Left cardiac atrium (tissue), 4 donors: ENCODE results near the gene FAM162A. TPM values are rescaled to one million over a fixed set of nuclear protein-coding genes. Genes with fewer than 3 reads are reported as not detected.
"Not testable (repeated sequence)": the region's sequence is repeated elsewhere in the genome, so short reads cannot be mapped to it uniquely, and the experiment has no call there.

Source experiments
- ATAC-seq, 2 donors: fragments of 200-7000 bp; cut with Tn5 transposase; one replicate each; pipeline ENCODE4 v1.9.1; 2020; ENCODE audit warnings: mild to moderate bottlenecking in 2 of 2, moderate library complexity in 2 of 2
- DNase-seq: peaks from one replicate; pipeline ENCODE4 v3.0.0-alpha.2; 2020
- intact Hi-C, 2 donors: fragments of 100-400 bp; cut with DNase I; formaldehyde crosslinking; loops; one replicate each; pipeline versions ENCODE4 v1.14.1 to v1.15.1; 2022 to 2023
- long read RNA-seq: library from polyadenylated mRNA; unstranded; transcript quantifications from one replicate; pipeline ENCODE4 v2.0.0, GENCODE V29; 2021
- total RNA-seq, 2 donors: library from RNA; stranded (reverse); fragmentation: NEBNext Ultra II Directional; extraction: Animal tissue kit (Norgen Biotek cat#: 25700); gene quantifications; one replicate each; pipeline ENCODE4 v1.2.1, GENCODE V29; 2021
- donor health status: DM: no; HTN: yes; CAD: no.
- donor health status: DM: no; HTN: yes; CAD: no; lungs with severe emphysema.
- donor health status: DM: yes; HTN: yes; CAD: no.
- donor health status: Dilated cardiomyopathy.

Gene FAM162A, protein sequence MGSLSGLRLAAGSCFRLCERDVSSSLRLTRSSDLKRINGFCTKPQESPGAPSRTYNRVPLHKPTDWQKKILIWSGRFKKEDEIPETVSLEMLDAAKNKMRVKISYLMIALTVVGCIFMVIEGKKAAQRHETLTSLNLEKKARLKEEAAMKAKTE
- 100 to 1,000 TPM; 118 to 144 TPM for total RNA-seq
- long read RNA-seq, transcript FAM162A-203 (5 exons, 3,052 nt): major isoform, 29 of 34 reads
- long read RNA-seq, partial matches to known transcripts: 0 of 34 reads
- long read RNA-seq, other reads (novel, unspliced or antisense): 5 of 34 reads

DNA sequence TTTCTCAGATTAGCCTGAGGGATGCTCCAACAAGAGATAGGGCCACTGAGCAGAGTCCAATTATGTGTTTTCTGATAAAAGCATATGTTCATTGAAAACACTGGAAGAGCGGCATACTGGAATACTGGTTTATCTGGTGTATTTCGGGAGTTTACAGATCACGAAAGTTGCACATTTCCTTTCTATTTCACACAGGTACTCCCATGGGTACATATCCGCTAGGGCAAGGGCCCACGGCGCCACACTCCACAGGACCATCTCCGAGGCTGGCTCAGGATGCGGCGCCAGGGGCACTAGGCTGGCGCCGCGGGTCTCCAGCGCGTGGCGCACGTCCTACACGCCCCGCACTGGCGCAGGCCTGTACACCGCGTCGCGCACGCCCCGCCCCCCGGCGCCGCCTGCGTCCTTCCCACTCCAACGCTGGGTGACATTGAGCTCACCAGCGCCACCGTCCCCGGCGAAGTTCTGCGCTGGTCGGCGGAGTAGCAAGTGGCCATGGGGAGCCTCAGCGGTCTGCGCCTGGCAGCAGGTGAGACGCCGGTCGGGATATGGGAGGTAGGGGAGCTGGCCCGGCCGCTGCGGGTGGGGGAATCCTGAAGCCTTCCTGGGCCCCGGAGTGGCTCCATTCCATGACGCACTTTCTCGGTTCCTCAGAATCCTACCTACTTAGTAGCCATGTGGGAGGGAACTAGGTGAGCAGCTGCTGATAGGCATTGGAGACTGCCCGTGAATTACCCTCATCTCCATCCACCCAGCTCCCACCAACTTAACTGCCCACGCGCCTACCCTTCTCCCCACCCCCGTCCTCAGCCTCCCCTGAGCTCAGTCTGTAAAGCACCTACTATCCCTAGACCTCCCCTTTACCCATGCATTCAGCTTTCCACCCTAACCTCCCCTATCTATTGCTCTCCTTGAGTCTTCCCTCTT, at the start of gene FAM162A:
Gene FAM162A (plus strand): TSS at position 412 of the 927 bp plus-strand sequence. CDS start 84 bp downstream, at position 496.
- DNase-seq (peak; percentile 95), ATAC-seq (peak; percentile 98 to 99)
- intact Hi-C loops: no loop called here

DNA sequence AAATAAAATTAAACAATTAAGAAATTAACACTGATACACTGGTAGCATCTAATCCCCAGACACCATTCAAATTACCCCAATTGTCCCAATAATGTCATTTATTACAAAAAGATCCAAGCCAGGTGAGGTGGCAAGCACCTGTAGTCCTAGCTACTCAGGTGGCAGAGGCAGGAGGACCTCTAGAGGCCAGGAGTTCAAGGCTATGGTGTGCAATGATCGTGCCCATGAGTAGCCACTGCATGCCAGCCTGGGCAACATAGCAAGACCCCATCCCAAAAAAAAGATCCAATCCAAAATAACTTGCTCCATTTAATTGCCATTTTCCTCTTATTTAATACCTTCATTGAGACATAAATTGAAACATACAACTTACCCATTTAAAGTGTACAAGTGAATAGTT, 41.2 kb upstream of the FAM162A start:
- DNase-seq: no peak
- intact Hi-C loops: no loop called here
- ATAC-seq: no peak

DNA sequence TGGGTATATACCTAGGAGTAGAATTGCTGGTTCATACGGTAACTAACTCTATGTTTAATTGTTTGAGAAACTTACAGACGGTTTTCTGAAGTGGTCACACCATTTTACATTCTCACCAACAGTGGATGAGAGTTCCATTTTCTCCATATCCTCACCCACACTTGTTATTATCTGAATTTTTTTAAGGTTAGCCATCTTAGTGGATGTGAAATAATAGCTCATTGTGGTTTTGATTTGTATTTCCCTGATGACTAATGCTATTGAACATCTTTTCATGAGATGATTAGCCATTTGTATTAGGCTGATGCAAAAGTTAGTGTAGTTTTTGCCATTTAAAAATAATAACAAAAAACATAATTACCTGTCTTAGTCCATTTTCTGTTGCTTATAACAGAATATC, 40.3 kb upstream of the FAM162A start:
- intact Hi-C loops: no loop called here
- no peak for ATAC-seq
- no peak for DNase-seq

DNA sequence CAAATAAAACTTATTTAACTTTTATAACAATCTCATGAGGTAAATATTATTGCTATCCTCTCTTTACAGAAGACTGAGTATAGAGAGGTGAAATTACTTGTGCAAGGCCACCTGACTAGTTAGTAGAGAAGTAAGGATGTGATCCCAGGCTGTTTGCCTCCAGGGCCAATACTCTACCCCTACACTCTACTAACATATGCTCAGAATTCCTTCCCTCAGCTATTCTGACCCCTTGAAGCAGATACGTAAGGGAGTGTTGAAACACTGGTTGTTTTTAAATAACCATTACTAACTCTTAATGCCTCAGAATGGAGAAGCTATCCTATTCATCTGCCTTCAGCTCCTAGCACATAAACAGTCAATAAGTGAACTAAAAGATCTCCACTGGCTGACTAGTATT, 34.8 kb upstream of the FAM162A start:
- intact Hi-C loops: no loop called here
- ATAC-seq (no peak), DNase-seq (no peak)

DNA sequence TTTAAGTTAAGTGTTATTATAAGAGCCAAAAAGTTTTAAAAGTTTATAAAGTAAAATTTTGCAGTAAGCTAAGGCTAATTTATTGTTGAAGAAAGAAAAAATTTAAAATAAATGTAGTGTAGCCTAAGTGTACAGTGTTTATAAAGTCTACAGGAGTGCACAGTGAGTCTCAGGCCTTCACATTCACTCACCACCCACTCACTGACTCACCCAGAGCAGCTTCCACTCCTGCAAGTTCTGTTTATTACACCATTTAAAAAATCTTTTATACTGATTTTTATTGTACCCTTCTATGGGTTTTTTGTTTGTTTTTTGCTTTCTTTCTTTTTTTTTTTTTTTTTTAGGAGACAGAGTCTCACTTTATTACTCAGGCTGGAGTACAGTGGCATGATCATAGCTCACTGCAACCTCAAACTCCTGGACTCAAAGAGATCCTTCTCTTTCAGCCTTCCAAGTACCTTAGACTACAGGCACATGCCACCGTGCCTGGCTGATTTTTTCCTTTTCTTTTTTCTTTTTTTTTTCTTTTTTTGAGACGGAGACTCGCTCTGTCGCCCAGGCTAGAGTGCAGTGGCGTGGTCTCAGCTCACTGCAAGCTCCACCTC, 33.1 kb upstream of the FAM162A start:
- intact Hi-C loops: no loop called here
- ATAC-seq (no peak), DNase-seq (no peak)

DNA sequence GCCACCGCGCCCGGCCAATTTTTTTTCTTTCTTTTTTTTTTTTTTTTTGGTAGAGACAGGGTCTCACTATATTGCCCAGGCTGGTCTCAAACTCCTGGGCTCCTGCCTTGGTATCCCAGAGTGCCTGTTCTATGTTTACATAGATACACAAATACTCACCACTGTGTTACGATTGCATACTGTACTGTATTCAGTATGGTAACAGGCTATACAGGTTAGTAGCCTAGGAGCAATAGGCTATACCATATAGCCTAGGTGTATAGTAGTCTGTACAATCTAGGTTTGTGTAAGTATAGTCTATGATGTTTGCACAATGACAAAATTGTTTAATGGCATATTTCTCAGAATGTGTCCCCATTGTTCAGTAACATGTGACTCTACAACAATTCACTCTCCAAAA, 32.4 kb upstream of the FAM162A start:
- intact Hi-C loops: no loop called here
- no peak for ATAC-seq
- DNase-seq: no peak

DNA sequence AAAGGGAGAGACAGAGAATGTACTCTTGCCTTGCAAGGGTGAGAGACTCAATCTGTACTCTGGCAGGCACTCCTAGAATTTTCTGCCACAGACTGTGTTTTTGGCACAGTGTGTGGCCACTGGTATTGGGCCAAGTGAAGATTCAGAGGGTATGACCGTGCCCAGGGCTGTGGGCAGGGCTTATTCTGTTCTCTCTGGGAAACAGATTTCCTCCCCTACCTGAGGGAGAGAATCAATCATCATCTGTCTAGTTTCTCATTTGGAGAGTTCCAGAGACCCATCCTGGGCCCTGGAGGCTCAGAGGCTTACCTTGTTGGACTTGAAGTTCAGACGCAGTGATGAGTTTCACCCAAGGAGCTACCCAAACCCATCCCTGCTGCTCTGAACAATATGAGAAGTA, 30.8 kb upstream of the FAM162A start:
- intact Hi-C loops: no loop called here
- no peak for DNase-seq
- peak; percentile 59 to 85 for ATAC-seq

DNA sequence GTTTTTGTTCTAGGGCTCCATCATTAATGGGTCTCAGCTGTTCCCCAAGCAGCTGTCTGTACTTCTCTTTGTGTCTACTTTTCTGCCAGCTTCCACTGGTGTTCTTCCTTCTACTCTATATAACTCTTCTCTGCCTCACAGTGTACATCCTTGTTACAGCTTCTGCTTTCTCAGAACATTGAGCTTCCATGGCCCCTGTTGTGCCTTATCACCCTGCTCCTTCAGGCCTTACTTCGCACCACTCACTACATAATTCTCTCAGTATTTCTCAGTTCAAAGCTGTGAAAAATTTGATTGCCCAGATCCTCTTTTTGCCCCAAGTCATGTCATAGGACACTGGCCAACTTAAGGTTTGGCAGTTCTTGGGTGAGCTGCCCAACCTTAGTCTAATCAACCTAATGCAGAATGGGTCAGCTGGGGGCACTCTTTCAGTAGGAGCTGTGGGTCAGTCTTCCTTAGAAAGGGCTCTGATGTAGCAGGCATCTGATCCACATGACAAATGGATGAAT, 30.0 kb upstream of the FAM162A start:
- intact Hi-C loops: no loop called here
- DNase-seq (no peak), ATAC-seq (no peak)

DNA sequence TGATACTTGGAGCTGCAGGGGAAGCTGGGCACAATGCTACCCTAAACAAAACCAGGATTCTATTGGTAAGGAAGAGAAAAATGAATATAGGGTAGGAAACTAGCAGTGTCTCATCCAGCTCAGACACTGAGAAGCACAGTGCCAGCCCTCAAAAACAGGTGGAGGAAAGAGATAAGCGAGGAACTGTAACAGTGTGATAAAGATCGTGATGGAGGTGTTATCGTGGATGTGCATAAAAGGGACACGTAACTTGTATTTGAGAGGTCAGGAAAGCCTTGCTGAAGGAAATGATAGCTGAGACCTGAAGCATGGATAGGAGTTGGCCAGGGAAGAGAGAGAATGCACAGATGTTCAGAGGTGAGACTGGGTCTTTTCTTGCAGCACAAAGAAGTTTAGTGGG, 28.4 kb upstream of the FAM162A start:
- no peak for ATAC-seq
- intact Hi-C loops: no loop called here
- no peak for DNase-seq

DNA sequence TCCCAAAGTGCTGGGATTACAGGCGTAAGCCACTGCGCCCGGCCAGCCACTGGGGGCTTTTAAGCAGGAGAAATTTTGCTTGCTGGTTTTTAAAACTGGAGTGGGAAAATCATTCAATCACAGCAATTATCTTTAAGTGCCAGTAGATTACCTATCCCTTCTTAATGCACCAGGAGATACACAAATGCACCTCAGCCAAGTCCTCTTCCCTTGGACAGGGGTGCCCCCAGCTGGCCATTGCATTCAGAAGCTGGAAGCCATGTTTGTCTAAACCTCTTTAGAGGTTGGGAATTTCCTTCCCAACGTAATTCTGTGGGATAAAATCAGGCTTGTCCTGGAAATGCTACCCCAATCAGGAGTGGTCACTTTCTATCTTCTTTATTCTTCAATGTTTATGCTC, 27.6 kb upstream of the FAM162A start:
- ATAC-seq (peak in 1 of 2 donors; percentile 51), DNase-seq (no peak)
- intact Hi-C loops: no loop called here

DNA sequence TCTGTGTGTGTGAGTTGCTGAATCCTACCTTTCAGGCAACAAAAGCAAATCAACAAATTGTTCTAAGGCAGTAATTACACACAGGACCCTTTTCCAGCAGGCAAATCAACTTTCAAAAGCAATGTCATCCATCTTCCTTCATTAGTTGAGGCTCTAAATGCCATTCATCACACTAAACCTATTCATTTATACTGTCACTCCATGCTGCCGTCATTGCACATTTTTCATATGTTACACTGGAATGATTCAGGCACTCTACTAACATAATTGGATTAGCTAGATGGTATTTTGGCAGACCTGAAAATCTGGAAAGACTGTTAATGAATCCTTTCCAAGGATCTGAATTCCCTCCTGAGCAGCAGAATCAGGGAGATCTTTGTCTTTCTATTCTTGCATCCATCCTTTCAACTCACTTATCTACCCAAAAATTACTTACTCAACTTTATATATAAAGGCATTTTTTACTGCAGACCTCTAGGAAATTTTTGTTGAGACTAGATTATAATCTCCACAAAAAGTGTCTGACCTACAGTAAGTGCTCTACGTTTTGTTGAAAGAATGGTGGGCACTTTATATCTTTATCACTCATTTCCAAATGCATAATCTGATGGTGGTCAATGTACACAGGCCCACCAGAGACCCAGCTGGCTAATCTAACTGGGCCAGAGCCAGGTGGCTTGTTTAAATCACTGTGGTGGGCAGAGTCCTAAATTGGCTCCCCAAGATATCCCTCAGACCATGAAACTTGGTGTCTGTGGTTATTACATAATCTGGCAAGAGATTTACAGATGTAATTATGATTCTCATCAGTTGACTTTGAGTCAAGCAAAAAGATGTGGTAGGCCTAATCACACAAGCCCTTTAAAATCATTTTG, 25.9 kb upstream of the FAM162A start:
- DNase-seq (no peak), ATAC-seq (no peak)
- intact Hi-C loops: no loop called here

DNA sequence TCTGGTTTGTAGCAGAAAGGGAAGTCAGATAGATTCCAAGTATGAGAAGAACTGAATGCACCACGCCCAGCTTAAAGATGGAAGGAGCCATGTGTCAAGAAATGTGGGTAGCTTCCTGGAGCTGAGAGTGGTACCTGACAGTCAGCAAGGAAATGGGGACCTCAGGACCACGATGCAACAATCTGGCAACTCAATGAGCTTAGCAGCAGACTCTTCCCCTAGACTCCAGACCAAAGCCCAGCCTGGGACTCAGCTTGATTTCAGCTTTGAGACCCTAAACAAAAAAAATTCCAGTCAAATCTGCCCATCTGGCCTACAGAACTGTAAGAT, 25.3 kb upstream of the FAM162A start:
- no peak for ATAC-seq
- intact Hi-C loops: no loop called here
- DNase-seq: no peak

DNA sequence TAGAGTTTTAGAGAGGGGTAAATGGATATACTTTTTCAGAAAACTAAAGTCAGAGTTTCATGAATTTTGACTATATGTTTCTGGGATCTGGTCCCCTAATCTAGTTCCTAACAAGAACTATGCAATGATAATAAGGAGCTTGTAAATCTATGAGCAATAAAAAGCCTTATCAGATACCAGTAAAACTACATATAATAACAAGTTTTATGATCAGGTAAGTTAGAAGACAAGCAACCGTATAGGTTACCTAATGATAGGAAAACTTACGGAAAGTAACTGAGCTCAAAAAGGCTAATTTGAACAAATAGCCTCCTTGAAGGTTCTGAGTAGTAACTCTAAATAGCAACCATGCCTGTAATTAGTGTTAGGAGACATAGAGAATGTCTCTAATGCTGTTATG, 22.0 kb upstream of the FAM162A start:
- intact Hi-C loops: no loop called here
- ATAC-seq (no peak), DNase-seq (no peak)

DNA sequence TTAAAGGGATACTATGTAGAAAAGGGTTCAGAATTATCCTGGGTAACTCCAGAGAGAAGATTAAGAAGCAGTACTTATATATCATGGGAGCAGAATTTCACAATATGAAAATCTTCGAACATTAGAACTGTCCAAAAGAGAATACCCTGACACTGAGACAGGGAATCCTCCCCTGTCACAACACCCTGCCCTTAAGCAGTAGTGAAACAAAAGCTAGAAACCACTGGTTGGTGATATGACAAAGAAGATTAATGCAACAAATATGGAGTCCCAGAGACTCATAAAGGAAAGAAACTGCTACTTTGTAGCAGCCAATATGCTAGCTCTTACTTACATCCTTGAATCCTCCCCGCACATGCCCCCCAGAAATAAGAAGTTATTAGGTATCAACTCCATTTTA, 19.5 kb upstream of the FAM162A start:
- ATAC-seq: no peak
- intact Hi-C loops: no loop called here

DNA sequence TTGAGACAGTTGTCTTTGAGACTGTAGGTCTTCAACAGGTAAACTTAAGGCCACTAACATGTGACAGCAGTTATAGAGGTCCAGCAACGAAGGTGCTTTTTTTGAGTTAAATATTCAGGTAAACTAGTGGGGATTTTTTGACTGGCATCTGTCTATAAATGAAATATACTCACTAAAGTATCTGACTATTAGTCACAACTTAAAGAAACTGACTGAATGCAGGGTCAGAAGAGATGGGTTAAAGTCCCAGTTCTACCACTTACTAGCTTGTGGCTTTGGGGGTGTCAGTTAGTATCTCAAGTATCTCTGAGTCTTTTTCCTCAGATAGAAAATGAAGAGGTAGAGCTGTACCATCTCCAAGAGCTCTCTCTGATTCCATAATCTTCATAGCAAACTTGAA, 18.9 kb upstream of the FAM162A start:
- no peak for ATAC-seq
- intact Hi-C loops: no loop called here
- no peak for DNase-seq

More for the DNA sequence above, 19.5 kb upstream of the FAM162A start:
- no peak for DNase-seq

DNA sequence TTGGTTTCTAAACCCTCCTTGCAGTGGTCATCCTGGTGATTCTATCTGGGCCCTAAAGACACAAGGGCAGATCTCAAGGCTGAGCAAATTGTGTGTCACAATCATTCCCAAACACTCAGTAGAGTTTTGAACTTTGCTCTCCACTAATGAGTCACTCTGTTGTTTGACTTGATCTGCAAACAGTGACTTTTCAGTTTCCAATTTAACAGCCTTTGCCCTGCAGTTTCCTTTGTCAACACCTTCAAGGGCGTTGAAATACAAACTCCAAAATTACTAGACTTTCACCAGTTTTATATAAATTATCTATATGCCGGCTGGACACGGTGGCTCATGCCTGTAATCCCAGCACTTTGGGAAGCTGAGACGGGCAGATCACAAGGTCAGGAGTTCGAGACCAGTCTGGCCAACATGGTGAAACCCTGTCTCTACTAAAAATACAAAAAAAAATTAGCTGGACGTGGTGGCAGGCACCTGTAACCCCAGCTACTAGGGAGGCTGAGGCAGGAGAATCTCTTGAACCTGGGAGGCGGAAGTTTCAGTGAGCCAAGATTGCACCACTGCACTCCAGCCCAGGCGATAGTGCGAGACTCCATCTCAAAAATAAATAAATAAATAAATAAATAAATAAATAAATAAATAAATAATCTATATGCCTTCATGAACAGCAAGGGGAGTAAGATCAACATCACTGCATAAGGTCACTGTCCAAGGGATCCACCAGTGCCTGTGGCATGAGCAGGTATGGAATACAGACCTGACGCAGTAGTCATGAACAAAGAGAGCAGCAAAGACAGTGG, 18.2 kb upstream of the FAM162A start:
- intact Hi-C loops, DNase-seq: not testable (repeated sequence)
- peak in 1 of 2 donors; percentile 47 for ATAC-seq

DNA sequence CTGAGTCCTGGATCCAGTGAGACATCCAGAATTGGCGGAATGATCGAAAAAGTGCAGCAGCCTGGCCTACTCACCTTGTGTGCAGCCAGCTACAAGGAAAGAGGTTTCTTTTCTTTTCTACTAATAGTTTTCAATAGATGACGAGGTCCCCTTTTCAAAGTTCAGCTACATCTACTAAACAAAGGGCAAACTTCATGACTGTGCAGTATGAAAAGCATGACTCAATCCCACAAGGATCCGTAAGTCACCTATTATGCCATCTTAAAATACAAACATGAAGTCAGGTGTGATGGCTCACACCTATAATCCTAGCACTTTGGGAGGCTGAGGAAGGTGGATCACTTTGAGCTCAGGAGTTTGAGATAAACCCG, 17.6 kb upstream of the FAM162A start:
- DNase-seq (no peak), ATAC-seq (no peak)
- intact Hi-C loops: no loop called here

DNA sequence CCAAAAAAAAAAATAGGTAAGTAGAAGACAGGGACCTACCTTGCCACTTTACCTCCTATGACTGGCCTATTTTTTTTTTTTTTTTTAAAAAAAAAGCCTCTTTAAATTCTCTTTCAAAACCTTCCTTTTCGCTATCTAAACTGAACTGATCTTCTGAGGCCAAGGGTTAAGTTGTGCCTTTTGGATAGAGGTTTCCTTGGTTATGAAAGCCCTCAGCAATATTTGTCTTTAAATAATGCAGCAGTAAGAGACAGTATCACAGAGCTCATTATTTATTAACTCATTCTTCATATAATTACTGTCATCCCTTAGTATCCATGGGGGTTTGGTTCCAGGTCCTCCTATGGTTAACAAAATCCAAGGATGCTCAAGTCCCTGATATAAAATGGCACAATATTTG, 9.9 kb upstream of the FAM162A start:
- DNase-seq: no peak
- ATAC-seq: no peak
- intact Hi-C loops: no loop called here
